NT2/D1 (cell line): ENCODE results near the gene SH3RF2.
"Not testable (repeated sequence)": the region's sequence is repeated elsewhere in the genome, so short reads cannot be mapped to it uniquely, and the experiment has no call there.

Experiments used
- YY1 ChIP-seq: IDR thresholded peaks from 2 replicates; pipeline ENCODE4 v1.6.1; 2011; ENCODE audit not compliant: insufficient read length, insufficient read depth
- ZNF274 ChIP-seq: IDR thresholded peaks from 2 replicates; pipeline ENCODE4 v1.6.1; 2011; ENCODE audit warnings: mild to moderate bottlenecking, low read depth, low read length

DNA sequence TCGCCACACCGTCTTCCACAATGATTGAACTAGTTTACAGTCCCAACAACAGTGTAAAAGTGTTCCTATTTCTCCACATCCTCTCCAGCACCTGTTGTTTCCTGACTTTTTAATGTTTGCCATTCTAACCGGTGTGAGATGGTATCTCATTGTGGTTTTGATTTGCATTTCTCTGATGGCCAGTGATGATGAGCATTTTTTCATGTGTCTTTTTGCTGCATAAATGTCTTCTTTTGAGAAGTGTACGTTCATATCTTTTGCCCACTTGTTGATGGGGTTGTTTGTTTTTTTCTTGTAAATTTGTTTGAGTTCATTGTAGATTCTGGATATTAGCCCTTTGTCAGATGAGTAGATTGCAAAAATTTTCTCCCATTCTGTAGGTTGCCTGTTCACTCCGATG lies 74.1 kb downstream of the SH3RF2 start:
- not testable (repeated sequence) for TF ChIP-seq YY1, ZNF274
